Endodermal cell (in vitro differentiated cells): Measurements from ENCODE around the gene RESP18. TPM values are rescaled to one million over a fixed set of nuclear protein-coding genes. Genes with fewer than 3 reads are reported as not detected.

Experiments used
- DNase-seq: peaks from one replicate; pipeline ENCODE4 v3.0.0-alpha.2; 2017
- H3K27ac ChIP-seq: 2 replicates; pipeline ENCODE4 v1.5.1; 2013; ENCODE audit warnings: mild to moderate bottlenecking, low read depth, low read length, moderate library complexity
- H3K27me3 ChIP-seq: 2 replicates; pipeline ENCODE4 v1.6.1; 2013; ENCODE audit warnings: mild to moderate bottlenecking, low read length, moderate library complexity; ENCODE audit not compliant: insufficient read depth, control insufficient read depth, poor library complexity, severe bottlenecking
- H3K36me3 ChIP-seq: 2 replicates; pipeline ENCODE4 v1.7.0; 2013; ENCODE audit warnings: mild to moderate bottlenecking, low read length, moderate library complexity; ENCODE audit not compliant: control insufficient read depth, insufficient read depth
- H3K4me1 ChIP-seq: one replicate; pipeline ENCODE4 v1.7.0; 2013; ENCODE audit warnings: low read length; ENCODE audit not compliant: control insufficient read depth, insufficient read depth
- H3K4me3 ChIP-seq: 2 replicates; pipeline ENCODE4 v1.5.1; 2013; ENCODE audit warnings: mild to moderate bottlenecking, low read length, moderate library complexity
- H3K9ac ChIP-seq: 2 replicates; pipeline ENCODE4 v1.6.1; 2013; ENCODE audit warnings: mild to moderate bottlenecking, low read length, moderate library complexity; ENCODE audit not compliant: poor library complexity, severe bottlenecking; ENCODE audit errors: extremely low read depth
- H3K9me3 ChIP-seq: 2 replicates; pipeline ENCODE4 v1.6.1; 2013; ENCODE audit warnings: mild to moderate bottlenecking, low read length, moderate library complexity; ENCODE audit not compliant: control insufficient read depth
- H3K27ac Mint-ChIP-seq: 2 replicates; pipeline ENCODE4 v1.8.0; 2020; ENCODE audit warnings: mixed read lengths
- H3K27me3 Mint-ChIP-seq: 2 replicates; pipeline ENCODE4 v1.8.0; 2021; ENCODE audit warnings: mild to moderate bottlenecking, mixed read lengths; ENCODE audit not compliant: insufficient read depth
- H3K36me3 Mint-ChIP-seq: 2 replicates; pipeline ENCODE4 v1.8.0; 2020; ENCODE audit warnings: low read depth, mixed read lengths
- H3K4me1 Mint-ChIP-seq: 2 replicates; pipeline ENCODE4 v1.8.0; 2020; ENCODE audit warnings: mixed read lengths
- H3K4me3 Mint-ChIP-seq: 2 replicates; pipeline ENCODE4 v1.8.0; 2020; ENCODE audit warnings: mild to moderate bottlenecking, moderate library complexity, mixed read lengths
- H3K9me3 Mint-ChIP-seq: 2 replicates; pipeline ENCODE4 v1.8.0; 2020; ENCODE audit warnings: mild to moderate bottlenecking, mixed read lengths
- WGBS, 2 experiments: methylation state at CpG; one replicate each; pipeline versions ENCODE4 v1.1.5 to v1.1.7; 2013; ENCODE audit warnings: missing lambda C conversion rate in 2 of 2, mixed read lengths in 1 of 2; ENCODE audit not compliant: insufficient coverage in 1 of 2, insufficient read length in 1 of 2; 5-methylcytosine and 5-hydroxymethylcytosine counted together
- total RNA-seq, 2 donors: library from RNA; stranded (reverse); fragmentation: NEBNext Ultra II Directional in 1 of 2; extraction: Animal tissue kit (Norgen Biotek cat#: 25700) in 1 of 2; gene quantifications; 2 replicates in 1 of 2; 3 replicates in 1 of 2; pipeline ENCODE4 v1.2.1, GENCODE V29; 2021
- TF ChIP-seq, protein P1 (sequence below): fragments of 200-600 bp; sonication (generic); conservative IDR thresholded peaks from 2 replicates; pipeline ENCODE4 v1.5.0; 2021; ENCODE audit warnings: antibody characterized with exemption, mild to moderate bottlenecking

The RESP18 gene
- total RNA-seq, 2 donors from 2014 or later: not detected

DNA sequence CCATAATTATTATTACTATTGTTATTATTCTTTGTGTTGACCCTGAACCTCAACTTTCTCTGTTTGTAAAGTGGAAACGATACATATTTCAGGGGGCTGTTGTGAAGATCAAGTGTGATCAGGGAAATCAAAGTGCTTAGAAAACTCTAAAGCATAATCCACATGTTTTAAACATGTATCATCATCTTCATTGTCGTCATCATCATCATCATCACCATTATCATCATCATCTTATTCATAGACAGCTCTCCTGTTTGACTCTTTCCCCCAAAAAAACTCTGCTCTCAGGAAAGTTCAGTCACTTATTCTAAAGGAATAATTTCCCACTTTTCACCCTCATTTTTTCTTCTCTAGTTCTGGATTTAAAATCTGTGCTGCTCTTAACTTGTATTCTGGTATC is 28.3 kb downstream of the RESP18 start:
- no peaks in the 10 kb centered on the region for H3K36me3 ChIP-seq
- peaks cover 4% of the 10 kb centered on the region for H3K4me1 Mint-ChIP-seq
- DNase-seq: no peak
- H3K27me3 ChIP-seq: peaks cover 93% of the 10 kb centered on the region
- peaks cover 94% of the 10 kb centered on the region for H3K27me3 Mint-ChIP-seq
- H3K4me3 Mint-ChIP-seq: no peak overlapping the region
- H3K9me3 Mint-ChIP-seq: no peaks in the 10 kb centered on the region
- TF ChIP-seq, protein P1, sequence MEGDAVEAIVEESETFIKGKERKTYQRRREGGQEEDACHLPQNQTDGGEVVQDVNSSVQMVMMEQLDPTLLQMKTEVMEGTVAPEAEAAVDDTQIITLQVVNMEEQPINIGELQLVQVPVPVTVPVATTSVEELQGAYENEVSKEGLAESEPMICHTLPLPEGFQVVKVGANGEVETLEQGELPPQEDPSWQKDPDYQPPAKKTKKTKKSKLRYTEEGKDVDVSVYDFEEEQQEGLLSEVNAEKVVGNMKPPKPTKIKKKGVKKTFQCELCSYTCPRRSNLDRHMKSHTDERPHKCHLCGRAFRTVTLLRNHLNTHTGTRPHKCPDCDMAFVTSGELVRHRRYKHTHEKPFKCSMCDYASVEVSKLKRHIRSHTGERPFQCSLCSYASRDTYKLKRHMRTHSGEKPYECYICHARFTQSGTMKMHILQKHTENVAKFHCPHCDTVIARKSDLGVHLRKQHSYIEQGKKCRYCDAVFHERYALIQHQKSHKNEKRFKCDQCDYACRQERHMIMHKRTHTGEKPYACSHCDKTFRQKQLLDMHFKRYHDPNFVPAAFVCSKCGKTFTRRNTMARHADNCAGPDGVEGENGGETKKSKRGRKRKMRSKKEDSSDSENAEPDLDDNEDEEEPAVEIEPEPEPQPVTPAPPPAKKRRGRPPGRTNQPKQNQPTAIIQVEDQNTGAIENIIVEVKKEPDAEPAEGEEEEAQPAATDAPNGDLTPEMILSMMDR: no peak
- no peak overlapping the region for H3K27ac ChIP-seq
- H3K4me3 ChIP-seq: no peak overlapping the region
- no peak overlapping the region for H3K9ac ChIP-seq
- H3K36me3 Mint-ChIP-seq: no peaks in the 10 kb centered on the region
- WGBS, 2 experiments: 80 to 86% methylated on average over 2 of the region's 2 CpGs
- H3K27ac Mint-ChIP-seq: no peak overlapping the region
- no peaks in the 10 kb centered on the region for H3K4me1 ChIP-seq
- no peaks in the 10 kb centered on the region for H3K9me3 ChIP-seq

DNA sequence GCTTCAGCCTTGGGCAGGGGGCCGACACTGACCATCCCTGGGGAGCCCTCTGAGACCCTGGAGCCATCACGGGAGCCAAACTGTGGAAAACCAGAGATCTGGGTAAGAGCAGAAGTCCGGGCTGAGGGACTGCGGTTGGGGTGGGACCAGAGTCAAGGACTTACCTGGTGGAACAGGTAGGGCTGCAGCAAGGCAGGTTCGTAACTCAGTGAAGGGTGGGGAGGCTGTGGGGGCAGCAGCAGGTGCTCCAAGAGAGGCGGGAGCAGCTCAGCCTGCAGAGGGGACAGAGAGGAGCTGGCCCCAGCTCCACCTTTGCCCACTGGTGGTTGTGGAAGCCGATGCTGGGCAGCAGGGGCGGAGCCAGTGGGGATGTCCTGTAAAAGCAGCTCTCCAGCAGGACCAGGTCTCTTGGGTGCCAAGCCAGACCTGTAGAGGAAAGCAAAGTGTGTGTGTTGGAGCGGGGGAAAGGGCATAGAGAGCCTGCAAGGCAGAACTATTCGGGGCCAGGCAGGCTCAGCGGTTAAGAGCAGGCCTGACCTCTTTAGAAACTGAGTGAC is 30.1 kb downstream of the RESP18 start:
- H3K36me3 Mint-ChIP-seq: no peaks in the 10 kb centered on the region
- WGBS, 2 experiments: 89% methylated on average over 4 to 11 of the region's 11 CpGs
- Histone ChIP-seq H3K27ac (no peak overlapping the region), H3K27me3 (peaks cover 82% of the 10 kb centered on the region), H3K4me3 (no peak overlapping the region), H3K9me3 (no peaks in the 10 kb centered on the region), H3K4me1 (no peaks in the 10 kb centered on the region), H3K9ac (no peak overlapping the region), H3K36me3 (no peaks in the 10 kb centered on the region)
- TF ChIP-seq, protein P1: no peak
- no peak overlapping the region for H3K4me3 Mint-ChIP-seq
- H3K27me3 Mint-ChIP-seq: peaks cover 89% of the 10 kb centered on the region
- H3K4me1 Mint-ChIP-seq: peaks cover 3% of the 10 kb centered on the region
- H3K9me3 Mint-ChIP-seq: no peaks in the 10 kb centered on the region
- H3K27ac Mint-ChIP-seq: no peak overlapping the region
- no peak for DNase-seq

DNA sequence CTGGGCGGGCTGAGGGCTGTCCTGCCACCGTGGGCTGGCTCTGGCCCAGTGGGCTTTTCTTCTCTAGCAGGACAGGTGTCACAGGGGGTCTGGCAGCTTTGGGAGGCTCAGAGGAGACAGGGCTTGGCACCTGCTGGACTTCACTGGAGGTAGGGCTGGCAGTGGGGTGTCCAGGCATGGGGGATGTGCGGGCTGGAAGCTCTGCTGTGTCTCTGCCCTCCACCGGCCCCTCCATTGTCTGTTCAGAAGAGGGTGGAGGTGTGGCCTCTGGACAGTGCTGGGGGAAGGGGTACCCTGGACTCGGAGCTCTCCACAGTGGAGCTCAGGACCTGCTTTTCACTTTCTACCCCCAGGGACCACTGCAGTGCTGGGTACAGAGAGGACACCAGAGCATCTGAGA is 32.5 kb downstream of the RESP18 start:
- no peak for DNase-seq
- no peaks in the 10 kb centered on the region for H3K4me1 ChIP-seq
- no peaks in the 10 kb centered on the region for H3K36me3 ChIP-seq
- Mint-ChIP-seq H3K4me1 (peaks cover 3% of the 10 kb centered on the region), H3K27me3 (peaks cover 79% of the 10 kb centered on the region), H3K9me3 (no peaks in the 10 kb centered on the region), H3K4me3 (no peak overlapping the region), H3K27ac (no peak overlapping the region), H3K36me3 (no peaks in the 10 kb centered on the region)
- no peak overlapping the region for H3K9ac ChIP-seq
- H3K27ac ChIP-seq: no peak overlapping the region
- 79 to 82% methylated on average over 2 to 5 of the region's 5 CpGs for WGBS, 2 experiments
- no peaks in the 10 kb centered on the region for H3K9me3 ChIP-seq
- H3K4me3 ChIP-seq: no peak overlapping the region
- TF ChIP-seq, protein P1: no peak
- H3K27me3 ChIP-seq: peaks cover 66% of the 10 kb centered on the region
